COLO829 (cell line): ENCODE measurements around the gene STAB1.

Source experiments
- DNase-seq: peaks from one replicate; pipeline ENCODE4 v3.0.0; 2012; ENCODE audit warnings: low spot score

STAB1 gene

GRCh38 chr3:52494886-52495495, at the start of gene STAB1:
TSS of gene STAB1 (plus strand) at chr3:52495338. CDS start at chr3:52495414, 76 bp downstream.
- no peak for DNase-seq

- DNase-seq, result no peak
Observed at GRCh38 chr3:52446042-52446441, 49.1 kb upstream of the STAB1 start.

- DNase-seq, result peak; percentile 45
Observed at GRCh38 chr3:52446631-52447511, 48.3 kb upstream of the STAB1 start.

- DNase-seq, result no peak
Observed at GRCh38 chr3:52447512-52448355, 47.4 kb upstream of the STAB1 start.

GRCh38 chr3:52450489-52451236, 44.5 kb upstream of the STAB1 start:
- DNase-seq, result no peak

- DNase-seq, result no peak
Observed at GRCh38 chr3:52451237-52452083, 43.7 kb upstream of the STAB1 start.

- no peak for DNase-seq
Observed at GRCh38 chr3:52452126-52452525, 43.0 kb upstream of the STAB1 start.

GRCh38 chr3:52452570-52453221, 42.4 kb upstream of the STAB1 start:
- DNase-seq, result no peak

- DNase-seq, result no peak
Observed at GRCh38 chr3:52453496-52454249, 41.5 kb upstream of the STAB1 start, which contains the start of gene TNNC1. TSS of gene TNNC1 (minus strand) at chr3:52454041. CDS start at chr3:52454015, 26 bp downstream.

- DNase-seq, result no peak
Observed at GRCh38 chr3:52454250-52454937, 40.7 kb upstream of the STAB1 start.

GRCh38 chr3:52454938-52455282, 40.2 kb upstream of the STAB1 start:
- peak; percentile 8 for DNase-seq

GRCh38 chr3:52455283-52456168, 39.6 kb upstream of the STAB1 start, which contains the start of gene NISCH:
TSS of gene NISCH (plus strand) at chr3:52455604. CDS start at chr3:52455642, 38 bp downstream.
- DNase-seq, result peak; percentile 96

GRCh38 chr3:52456169-52456799, 38.9 kb upstream of the STAB1 start:
- peak; percentile 62 for DNase-seq

GRCh38 chr3:52456800-52457183, 38.3 kb upstream of the STAB1 start:
- DNase-seq, result no peak

- DNase-seq, result no peak
Observed at GRCh38 chr3:52458031-52458760, 36.9 kb upstream of the STAB1 start.

GRCh38 chr3:52458770-52459545, 36.2 kb upstream of the STAB1 start:
- DNase-seq, result no peak
